ENCODE measurements around the gene ITGA3.

DNA sequence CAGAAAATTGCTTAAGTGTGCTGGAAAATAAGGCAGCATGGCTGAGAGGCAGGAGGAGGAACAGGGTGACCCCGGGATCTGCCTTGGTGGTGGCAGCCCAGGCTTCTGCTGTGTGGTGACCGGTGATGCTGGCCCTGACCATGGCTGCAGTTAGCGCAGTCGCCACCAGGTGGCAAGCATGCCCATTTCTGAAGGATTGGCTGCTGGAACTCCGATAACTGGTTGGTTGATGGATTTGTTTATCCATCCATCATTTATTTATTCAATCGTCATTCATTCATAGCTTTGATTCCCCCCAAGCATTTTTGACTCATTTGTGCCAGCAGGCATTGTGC, 29.1 kb upstream of the ITGA3 start:
- TF ChIP-seq POLR2A (IDR thresholded peaks at IDR 0.05), result no peak
- TF ChIP-seq, protein P1, sequence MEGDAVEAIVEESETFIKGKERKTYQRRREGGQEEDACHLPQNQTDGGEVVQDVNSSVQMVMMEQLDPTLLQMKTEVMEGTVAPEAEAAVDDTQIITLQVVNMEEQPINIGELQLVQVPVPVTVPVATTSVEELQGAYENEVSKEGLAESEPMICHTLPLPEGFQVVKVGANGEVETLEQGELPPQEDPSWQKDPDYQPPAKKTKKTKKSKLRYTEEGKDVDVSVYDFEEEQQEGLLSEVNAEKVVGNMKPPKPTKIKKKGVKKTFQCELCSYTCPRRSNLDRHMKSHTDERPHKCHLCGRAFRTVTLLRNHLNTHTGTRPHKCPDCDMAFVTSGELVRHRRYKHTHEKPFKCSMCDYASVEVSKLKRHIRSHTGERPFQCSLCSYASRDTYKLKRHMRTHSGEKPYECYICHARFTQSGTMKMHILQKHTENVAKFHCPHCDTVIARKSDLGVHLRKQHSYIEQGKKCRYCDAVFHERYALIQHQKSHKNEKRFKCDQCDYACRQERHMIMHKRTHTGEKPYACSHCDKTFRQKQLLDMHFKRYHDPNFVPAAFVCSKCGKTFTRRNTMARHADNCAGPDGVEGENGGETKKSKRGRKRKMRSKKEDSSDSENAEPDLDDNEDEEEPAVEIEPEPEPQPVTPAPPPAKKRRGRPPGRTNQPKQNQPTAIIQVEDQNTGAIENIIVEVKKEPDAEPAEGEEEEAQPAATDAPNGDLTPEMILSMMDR (IDR thresholded peaks at IDR 0.05), result peak; percentile 94 to 95 (median 95)
